Left ventricle myocardium inferior (tissue), 1 donor: ENCODE results near the gene NUP210. TPM values are rescaled to one million over a fixed set of nuclear protein-coding genes. Genes with fewer than 3 reads are reported as not detected.

ENCODE experiments used
- DNase-seq: peaks from one replicate; pipeline ENCODE4 v3.0.0-alpha.2; 2020
- H3K27ac ChIP-seq: fragments of 200-600 bp; replicated peaks from 2 replicates; pipeline ENCODE4 v1.8.0; 2021
- H3K27me3 ChIP-seq: fragments of 200-600 bp; 2 replicates; pipeline ENCODE4 v1.8.0; 2021; ENCODE audit warnings: low read depth
- H3K36me3 ChIP-seq: fragments of 200-600 bp; 2 replicates; pipeline ENCODE4 v1.8.0; 2021
- H3K4me1 ChIP-seq: fragments of 200-600 bp; 2 replicates; pipeline ENCODE4 v1.8.0; 2021
- H3K4me3 ChIP-seq: fragments of 200-600 bp; 2 replicates; pipeline ENCODE4 v1.8.0; 2021; ENCODE audit warnings: mild to moderate bottlenecking, moderate library complexity
- H3K9me3 ChIP-seq: fragments of 200-600 bp; replicated peaks from 2 replicates; pipeline ENCODE4 v1.8.0; 2021
- intact Hi-C: fragments of 100-400 bp; cut with micrococcal nuclease; formaldehyde crosslinking; loops from one replicate; pipeline ENCODE4 v1.11.0; 2022
- total RNA-seq: library from RNA; stranded (reverse); fragmentation: NEBNext Ultra II Directional; extraction: Animal tissue kit (Norgen Biotek cat#: 25700); gene quantifications from one replicate; pipeline ENCODE4 v1.2.1, GENCODE V29; 2021
- TF ChIP-seq, protein P1 (sequence below): fragments of 200-600 bp; IDR thresholded peaks from 2 replicates; pipeline ENCODE4 v1.8.0; 2021; ENCODE audit warnings: antibody characterized with exemption, mild to moderate bottlenecking, borderline replicate concordance
- donor health status: DM: no; HTN: yes; CAD: no; lungs with severe emphysema.

The NUP210 gene
- total RNA-seq, 1 donor from 2014 or later = 2.8 TPM

DNA sequence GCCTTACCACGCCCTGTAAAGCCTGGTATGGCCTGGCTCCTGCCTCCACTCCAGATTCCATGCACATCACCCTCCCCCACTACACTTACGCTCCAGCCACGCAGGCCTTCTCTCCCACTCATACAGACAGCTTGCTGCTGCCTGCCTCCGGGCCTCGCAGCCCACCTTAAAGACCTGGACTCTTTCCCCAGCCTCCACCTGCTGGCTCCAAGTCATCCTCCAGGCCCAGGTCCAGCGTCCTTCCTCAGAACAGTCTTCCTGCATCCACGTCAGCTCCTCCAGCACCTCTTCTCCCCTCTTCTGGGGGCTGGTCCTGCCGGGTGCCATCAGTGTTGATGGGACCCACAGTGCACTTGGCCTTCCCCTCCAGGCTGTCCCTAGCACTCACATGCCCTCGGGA, 75.5 kb downstream of the NUP210 start:
- TF ChIP-seq, protein P1, sequence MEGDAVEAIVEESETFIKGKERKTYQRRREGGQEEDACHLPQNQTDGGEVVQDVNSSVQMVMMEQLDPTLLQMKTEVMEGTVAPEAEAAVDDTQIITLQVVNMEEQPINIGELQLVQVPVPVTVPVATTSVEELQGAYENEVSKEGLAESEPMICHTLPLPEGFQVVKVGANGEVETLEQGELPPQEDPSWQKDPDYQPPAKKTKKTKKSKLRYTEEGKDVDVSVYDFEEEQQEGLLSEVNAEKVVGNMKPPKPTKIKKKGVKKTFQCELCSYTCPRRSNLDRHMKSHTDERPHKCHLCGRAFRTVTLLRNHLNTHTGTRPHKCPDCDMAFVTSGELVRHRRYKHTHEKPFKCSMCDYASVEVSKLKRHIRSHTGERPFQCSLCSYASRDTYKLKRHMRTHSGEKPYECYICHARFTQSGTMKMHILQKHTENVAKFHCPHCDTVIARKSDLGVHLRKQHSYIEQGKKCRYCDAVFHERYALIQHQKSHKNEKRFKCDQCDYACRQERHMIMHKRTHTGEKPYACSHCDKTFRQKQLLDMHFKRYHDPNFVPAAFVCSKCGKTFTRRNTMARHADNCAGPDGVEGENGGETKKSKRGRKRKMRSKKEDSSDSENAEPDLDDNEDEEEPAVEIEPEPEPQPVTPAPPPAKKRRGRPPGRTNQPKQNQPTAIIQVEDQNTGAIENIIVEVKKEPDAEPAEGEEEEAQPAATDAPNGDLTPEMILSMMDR = no peak
- intact Hi-C loops = no loop called here
- Histone ChIP-seq H3K4me1 (peaks cover 10% of the 10 kb centered on the region), H3K36me3 (no peaks in the 10 kb centered on the region), H3K27ac (no peak overlapping the region), H3K9me3 (no peaks in the 10 kb centered on the region), H3K4me3 (no peak overlapping the region), H3K27me3 (peaks cover 8% of the 10 kb centered on the region)
- DNase-seq = no peak

DNA sequence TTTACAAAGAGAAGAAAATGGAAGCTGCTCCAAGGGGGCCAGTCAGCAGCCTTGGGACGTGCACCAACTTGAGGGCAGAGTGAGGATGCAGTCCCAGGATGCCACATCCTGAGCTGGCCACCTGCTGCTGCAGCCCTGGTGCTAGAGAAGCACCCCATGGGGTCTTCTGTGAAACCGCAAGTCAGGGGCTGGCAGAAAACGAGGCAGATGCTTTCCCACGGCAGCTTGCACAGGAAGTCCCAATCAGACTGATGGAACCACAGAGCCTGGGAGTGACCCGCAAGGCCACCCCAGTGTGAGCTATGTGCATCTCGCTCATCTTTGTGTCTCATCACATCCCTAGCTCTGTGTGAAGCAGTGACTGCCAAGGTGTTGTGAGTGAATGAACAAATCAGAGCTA, 76.5 kb downstream of the NUP210 start:
- TF ChIP-seq, protein P1 = no peak
- no peaks in the 10 kb centered on the region for H3K36me3 ChIP-seq
- intact Hi-C loops = no loop called here

DNA sequence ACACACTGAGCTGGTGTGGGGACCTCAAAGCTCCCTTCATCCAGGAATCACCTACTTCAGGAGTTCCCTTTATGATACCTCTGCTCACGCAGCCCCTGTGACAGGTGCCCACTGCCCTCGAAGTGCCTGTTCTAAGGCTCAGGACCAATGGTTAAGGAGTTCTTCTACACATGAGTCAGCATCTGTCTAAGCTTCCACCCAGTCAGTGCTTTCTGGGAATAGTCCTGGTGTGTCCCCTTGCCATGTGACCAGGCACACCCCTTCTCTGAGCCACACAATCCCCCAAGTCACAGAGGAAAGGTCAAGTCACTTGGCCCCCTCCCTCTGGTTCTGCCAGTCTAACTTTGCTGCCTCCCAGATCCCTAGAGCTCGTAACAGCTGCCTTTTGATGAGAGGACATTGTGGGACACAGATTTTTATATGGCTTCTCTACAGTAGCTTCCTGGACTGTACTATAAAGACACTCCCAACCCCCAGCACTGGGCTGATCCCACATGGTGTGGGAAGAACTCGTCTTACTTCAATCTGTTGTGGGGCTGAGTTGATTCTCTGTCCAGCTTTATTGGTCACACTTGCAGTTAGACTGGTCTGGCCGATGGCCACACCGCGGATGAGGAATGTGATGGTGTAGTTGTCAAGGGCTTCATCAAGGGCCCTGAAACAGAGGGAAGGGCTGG, 78.8 kb downstream of the NUP210 start:
- Histone ChIP-seq H3K27ac (no peak overlapping the region), H3K27me3 (peaks cover 8% of the 10 kb centered on the region), H3K4me1 (peaks cover 2% of the 10 kb centered on the region), H3K9me3 (no peaks in the 10 kb centered on the region), H3K4me3 (no peak overlapping the region), H3K36me3 (no peaks in the 10 kb centered on the region)
- DNase-seq = no peak
- TF ChIP-seq, protein P1 = no peak
- intact Hi-C loops = no loop called here

More for the DNA sequence above, 76.5 kb downstream of the NUP210 start:
- Histone ChIP-seq H3K4me1 (peaks cover 10% of the 10 kb centered on the region), H3K4me3 (no peak overlapping the region), H3K27me3 (peaks cover 8% of the 10 kb centered on the region), H3K9me3 (no peaks in the 10 kb centered on the region), H3K27ac (no peak overlapping the region)
- DNase-seq = no peak

DNA sequence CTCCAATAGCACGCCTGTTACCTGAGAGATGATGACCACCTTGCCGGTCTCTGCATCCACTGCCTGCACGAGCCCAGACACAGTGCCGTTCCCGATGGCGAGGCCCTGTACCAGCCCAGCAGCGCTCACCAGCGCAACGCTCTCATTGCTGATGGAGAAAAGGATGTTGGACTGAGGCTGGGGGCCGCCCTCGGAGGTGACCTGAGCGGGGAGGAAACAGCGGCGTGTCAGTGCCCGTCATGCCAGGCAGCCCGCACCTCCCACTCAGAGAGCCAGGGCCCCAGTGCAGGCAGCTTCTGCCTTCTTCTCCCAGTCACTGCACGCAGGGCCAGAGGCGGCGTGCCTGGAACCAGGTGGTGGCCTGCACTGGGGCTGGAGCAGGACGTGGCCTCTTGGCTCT, 80.3 kb downstream of the NUP210 start:
- Histone ChIP-seq H3K4me1 (no peaks in the 10 kb centered on the region), H3K36me3 (no peaks in the 10 kb centered on the region), H3K27ac (no peak overlapping the region), H3K9me3 (no peaks in the 10 kb centered on the region), H3K27me3 (peaks cover 5% of the 10 kb centered on the region), H3K4me3 (no peak overlapping the region)
- intact Hi-C loops = no loop called here
- TF ChIP-seq, protein P1 = no peak
- no peak for DNase-seq

DNA sequence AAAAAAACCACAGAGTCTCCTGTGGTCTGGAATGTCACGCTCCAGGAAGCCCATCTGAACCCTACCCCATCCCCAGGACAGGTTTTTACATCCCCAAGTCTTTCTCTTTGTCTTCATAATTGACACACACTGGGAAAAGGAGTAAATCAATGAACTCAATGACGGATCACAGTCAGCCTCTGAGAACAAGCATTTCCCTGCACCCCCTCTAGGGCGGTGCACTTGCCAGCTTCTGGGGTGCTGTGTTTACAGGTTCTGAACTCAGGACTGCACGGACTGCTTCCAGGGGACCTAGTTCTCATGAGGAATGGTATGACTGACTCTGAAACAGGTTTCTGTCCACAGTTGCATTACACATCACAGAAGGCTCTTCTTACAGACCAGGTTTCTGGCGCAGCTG, 81.1 kb downstream of the NUP210 start:
- no peak overlapping the region for H3K4me3 ChIP-seq
- no peak for DNase-seq
- TF ChIP-seq, protein P1 = no peak
- no peaks in the 10 kb centered on the region for H3K27me3 ChIP-seq
- H3K36me3 ChIP-seq = no peaks in the 10 kb centered on the region
- no peaks in the 10 kb centered on the region for H3K9me3 ChIP-seq
- H3K27ac ChIP-seq = no peak overlapping the region
- intact Hi-C loops = no loop called here
- no peaks in the 10 kb centered on the region for H3K4me1 ChIP-seq
